H1 (cell line): ENCODE results near the gene ZNF618. TPM values are rescaled to one million over a fixed set of nuclear protein-coding genes. Genes with fewer than 3 reads are reported as not detected.

Source experiments
- CTCF ChIA-PET: fragments of 300-600 bp; sonication (Branson Sonifier 250); formaldehyde crosslinking; loops from one replicate; lab custom pipeline; 2021; ENCODE audit not compliant: partially characterized antibody; lab: Charles Lee
- POLR2A ChIA-PET: fragments of 300-600 bp; sonication (Branson Sonifier 250); formaldehyde crosslinking; loops from one replicate; lab custom pipeline; 2021; ENCODE audit warnings: inconsistent platforms; ENCODE audit not compliant: partially characterized antibody; lab: Charles Lee
- DNase-seq, 2 experiments: peaks; one replicate each; pipeline versions ENCODE4 v3.0.0 to v3.0.0-alpha.2; 2010 to 2022; ENCODE audit warnings: low spot score in 2 of 2, low read depth in 1 of 2, mixed read lengths in 1 of 2
- FAIRE-seq: peaks from 2 replicates; lab custom pipeline; 2011; peaks lifted over from hg19 to GRCh38; lab: Jason Lieb, UNC
- H2AFZ ChIP-seq: 2 replicates; pipeline ENCODE4 v1.8.1; 2012; ENCODE audit warnings: low read length, inconsistent platforms
- H2AK5ac ChIP-seq: 2 replicates; pipeline ENCODE4 v1.6.1; 2013; ENCODE audit warnings: low read depth, low read length
- H2BK120ac ChIP-seq: replicated peaks from 2 replicates; pipeline ENCODE3; 2013; ENCODE audit warnings: low read depth, low read length, inconsistent platforms
- H2BK12ac ChIP-seq: 2 replicates; pipeline ENCODE4 v1.6.1; 2013; ENCODE audit warnings: low read depth, low read length
- H2BK15ac ChIP-seq: 2 replicates; pipeline ENCODE4 v1.6.1; 2013; ENCODE audit warnings: low read length
- H2BK20ac ChIP-seq: 2 replicates; pipeline ENCODE4 v1.6.1; 2013; ENCODE audit warnings: low read length
- H2BK5ac ChIP-seq: 2 replicates; pipeline ENCODE4 v1.6.1; 2013; ENCODE audit warnings: low read depth, low read length
- H3K14ac ChIP-seq: 2 replicates; pipeline ENCODE4 v1.6.1; 2013; ENCODE audit warnings: inconsistent platforms; ENCODE audit not compliant: insufficient read length
- H3K18ac ChIP-seq: 2 replicates; pipeline ENCODE4 v1.6.1; 2013; ENCODE audit warnings: low read length; ENCODE audit errors: extremely low read depth
- H3K23ac ChIP-seq: 2 replicates; pipeline ENCODE4 v1.6.1; 2013; ENCODE audit warnings: inconsistent platforms; ENCODE audit not compliant: insufficient read length
- H3K23me2 ChIP-seq: 2 replicates; pipeline ENCODE4 v1.6.1; 2013; ENCODE audit warnings: low read depth, low read length
- H3K27ac ChIP-seq: 2 replicates; pipeline ENCODE4 v1.6.1; 2011; ENCODE audit warnings: low read depth, low read length, inconsistent platforms
- H3K27me3 ChIP-seq, 4 experiments: replicated peaks in 1 of 4; 1 replicate in 1 of 4; 2 replicates in 3 of 4; pipeline versions ENCODE4 v1.6.1 to v1.8.1; 2011 to 2013; ENCODE audit warnings: low read length in 3 of 4, mild to moderate bottlenecking in 3 of 4, inconsistent platforms in 2 of 4, mixed read lengths in 2 of 4, moderate library complexity in 1 of 4; ENCODE audit not compliant: control insufficient read depth in 3 of 4, insufficient read depth in 3 of 4; ENCODE audit errors: extremely low read depth in 1 of 4
- H3K36me3 ChIP-seq, 4 experiments: 2 replicates each; pipeline versions ENCODE4 v1.6.1 to v1.8.1; 2011 to 2013; ENCODE audit warnings: mild to moderate bottlenecking in 4 of 4, low read length in 3 of 4, moderate library complexity in 2 of 4, control low read depth in 1 of 4, inconsistent platforms in 1 of 4; ENCODE audit not compliant: insufficient read depth in 4 of 4, control insufficient read depth in 2 of 4
- H3K4ac ChIP-seq: replicated peaks from 2 replicates; pipeline ENCODE3; 2013; ENCODE audit warnings: low read length, low read depth, mixed read lengths, inconsistent platforms; ENCODE audit not compliant: insufficient read length
- H3K4me1 ChIP-seq, 4 experiments: replicated peaks in 1 of 4; 1 replicate in 1 of 4; 2 replicates in 3 of 4; pipeline versions ENCODE4 v1.6.1 to v1.8.1; 2011 to 2013; ENCODE audit warnings: low read length in 3 of 4, inconsistent platforms in 2 of 4, mixed read lengths in 1 of 4; ENCODE audit not compliant: insufficient read depth in 4 of 4, control insufficient read depth in 3 of 4
- H3K4me2 ChIP-seq, 2 experiments: 2 replicates each; pipeline versions ENCODE4 v1.6.1 to v1.8.1; 2011 to 2013; ENCODE audit warnings: low read depth in 2 of 2, low read length in 2 of 2, control low read depth in 1 of 2, inconsistent platforms in 1 of 2, mild to moderate bottlenecking in 1 of 2; ENCODE audit not compliant: insufficient read depth in 1 of 2
- H3K4me3 ChIP-seq, 4 experiments: fragments of 200-600, 300-600 bp in 1 of 4; sonication (generic), shearing (Covaris generic), sonication (Bioruptor Twin) in 1 of 4; 2 replicates each; pipeline versions ENCODE4 v1.5.1 to v1.8.1; 2011 to 2016; ENCODE audit warnings: low read length in 4 of 4, low read depth in 3 of 4, control low read depth in 2 of 4, inconsistent platforms in 2 of 4, mild to moderate bottlenecking in 2 of 4, mixed read lengths in 1 of 4, moderate library complexity in 1 of 4; ENCODE audit not compliant: insufficient read depth in 2 of 4; ENCODE audit errors: extremely low read depth in 1 of 4
- H3K56ac ChIP-seq: replicated peaks from 2 replicates; pipeline ENCODE3; 2013; ENCODE audit warnings: low read depth, mild to moderate bottlenecking, mixed read lengths, low read length, inconsistent platforms; ENCODE audit not compliant: insufficient read length
- H3K79me1 ChIP-seq: 2 replicates; pipeline ENCODE4 v1.6.1; 2013; ENCODE audit warnings: low read depth, low read length, control low read depth
- H3K79me2 ChIP-seq, 2 experiments: 2 replicates each; pipeline versions ENCODE4 v1.6.1 to v1.8.1; 2012 to 2013; ENCODE audit warnings: low read length in 2 of 2, mild to moderate bottlenecking in 2 of 2, inconsistent platforms in 1 of 2; ENCODE audit not compliant: insufficient read depth in 2 of 2, control insufficient read depth in 1 of 2
- H3K9ac ChIP-seq, 4 experiments: replicated peaks in 1 of 4; 1 replicate in 1 of 4; 2 replicates in 3 of 4; pipeline versions ENCODE4 v1.6.1 to v1.8.1; 2011 to 2013; ENCODE audit warnings: low read depth in 3 of 4, low read length in 3 of 4, control low read depth in 2 of 4, mild to moderate bottlenecking in 2 of 4, moderate library complexity in 2 of 4, inconsistent platforms in 1 of 4; ENCODE audit errors: extremely low read depth in 1 of 4
- H3K9me3 ChIP-seq, 2 experiments: 2 replicates each; pipeline versions ENCODE4 v1.6.1 to v1.8.1; 2012 to 2013; ENCODE audit warnings: mild to moderate bottlenecking in 2 of 2, moderate library complexity in 2 of 2, control low read depth in 1 of 2, inconsistent platforms in 1 of 2, low read depth in 1 of 2, low read length in 1 of 2, mixed read lengths in 1 of 2; ENCODE audit not compliant: insufficient read depth in 2 of 2
- H4K20me1 ChIP-seq, 2 experiments: replicated peaks in 1 of 2; 2 replicates each; pipeline versions ENCODE3 to v1.8.1; 2011 to 2013; ENCODE audit warnings: inconsistent platforms in 2 of 2, low read length in 2 of 2, mild to moderate bottlenecking in 1 of 2; ENCODE audit not compliant: insufficient read depth in 2 of 2, control insufficient read depth in 1 of 2
- H4K5ac ChIP-seq: 2 replicates; pipeline ENCODE4 v1.6.1; 2013; ENCODE audit warnings: low read length, low read depth, mixed read lengths, inconsistent platforms; ENCODE audit not compliant: insufficient read length
- H4K8ac ChIP-seq: 2 replicates; pipeline ENCODE4 v1.8.0; 2013; ENCODE audit warnings: mild to moderate bottlenecking, moderate library complexity, low read length, inconsistent platforms; ENCODE audit not compliant: insufficient read depth; ENCODE audit errors: extremely low read depth
- H4K91ac ChIP-seq: replicated peaks from 2 replicates; pipeline ENCODE3; 2013; ENCODE audit warnings: low read length, mixed read lengths, inconsistent platforms; ENCODE audit not compliant: insufficient read length
- BCL11A ChIP-seq, 2 experiments: IDR thresholded peaks; one replicate each; pipeline ENCODE4 v1.6.1; 2011; ENCODE audit warnings: low read depth in 2 of 2, low read length in 2 of 2, mild to moderate bottlenecking in 2 of 2
- CTCF ChIP-seq, 3 experiments: IDR thresholded peaks; 1 replicate in 2 of 3; 2 replicates in 1 of 3; pipeline versions ENCODE4 v1.5.1 to v1.6.1; 2011; ENCODE audit warnings: low read length in 3 of 3, mild to moderate bottlenecking in 3 of 3, inconsistent platforms in 2 of 3, low read depth in 1 of 3, moderate library complexity in 1 of 3; ENCODE audit not compliant: insufficient read depth in 1 of 3; ENCODE audit errors: control extremely low read depth in 1 of 3
- E2F6 ChIP-seq: IDR thresholded peaks from 2 replicates; pipeline ENCODE4 v1.6.1; 2012; ENCODE audit warnings: inconsistent platforms
- JUND ChIP-seq: IDR thresholded peaks from 2 replicates; pipeline ENCODE4 v1.6.1; 2011; ENCODE audit warnings: mild to moderate bottlenecking, improper control_type of control experiment, low read length
- POLR2AphosphoS5 ChIP-seq: IDR thresholded peaks from 2 replicates; pipeline ENCODE4 v1.6.1; 2011; ENCODE audit warnings: low read depth, low read length
- RBBP5 ChIP-seq: IDR thresholded peaks from 2 replicates; pipeline ENCODE4 v1.7.1; 2012; ENCODE audit warnings: low read depth, mild to moderate bottlenecking, inconsistent platforms, low read length, moderate library complexity, borderline replicate concordance
- WGBS, 2 experiments: shearing (Covaris generic) in 1 of 2; methylation state at CpG; one replicate each; pipeline versions ENCODE4 v1.1.6 to v1.1.7; 2013 to 2015; ENCODE audit warnings: low lambda C conversion rate in 2 of 2, mixed read lengths in 2 of 2, inconsistent platforms in 1 of 2, low coverage in 1 of 2, missing lambda C conversion rate in 1 of 2; ENCODE audit not compliant: insufficient replicate concordance in 2 of 2, insufficient coverage in 1 of 2, insufficient read length in 1 of 2; ENCODE audit errors: extremely low coverage in 1 of 2, missing lambda C conversion rate in 1 of 2; 5-methylcytosine and 5-hydroxymethylcytosine counted together
- polyA plus RNA-seq, 7 experiments: library from polyadenylated mRNA; depleted of rRNA in 3 of 7; stranded (reverse) in 5 of 7; unstranded in 2 of 7; fragments of >200 nt in 5 of 7; fragments of 200-250 nt in 2 of 7; gene quantifications; 1 replicate in 5 of 7; 2 replicates in 1 of 7; 4 replicates in 1 of 7; pipeline versions ENCODE4 v1.2.1 to v1.2.3, GENCODE V29; 2011 to 2013; ENCODE audit warnings: missing spikeins in 2 of 7, mixed read lengths in 2 of 7
- total RNA-seq: library from RNA; stranded (reverse); fragmentation: NEBNext Ultra II Directional; extraction: Animal tissue kit (Norgen Biotek cat#: 25700); gene quantifications from 2 replicates; pipeline ENCODE4 v1.2.1, GENCODE V29; 2021

Gene ZNF618
- total and polyA plus RNA-seq, 2 of the 8 experiments (the other 6 are each of a cell fraction or from before 2014, with no cell fraction given) = 9.6 to 28.5 TPM

DNA sequence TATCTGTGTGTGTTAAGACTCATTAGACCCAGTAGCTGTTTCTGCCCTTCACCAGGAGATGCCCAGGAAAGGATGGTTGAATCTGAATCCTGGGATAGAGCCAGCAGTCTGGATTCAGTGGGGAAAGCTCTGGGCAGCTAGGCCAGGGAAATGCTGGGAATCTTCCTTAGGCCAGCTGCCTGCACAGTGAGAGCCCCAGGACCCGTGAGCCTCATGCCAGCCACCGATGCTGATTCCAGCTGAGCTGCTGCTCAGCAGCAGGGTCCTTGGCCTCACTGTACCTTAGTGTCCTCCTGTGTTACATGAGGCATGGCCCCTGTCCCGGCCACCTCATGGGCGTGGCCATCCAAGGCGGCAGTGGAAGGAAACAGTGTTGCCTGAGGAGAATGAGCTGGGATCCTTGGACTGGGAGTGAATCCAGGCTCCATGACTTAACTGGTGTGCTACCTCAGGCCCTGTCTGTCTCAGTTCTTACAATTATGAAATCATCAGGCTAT lies 114.9 kb downstream of the ZNF618 start:
- no peak overlapping the region for H3K4me3 ChIP-seq
- H3K79me2 ChIP-seq = no peaks in the 10 kb centered on the region
- H2BK15ac ChIP-seq = no peak overlapping the region
- no peak overlapping the region for H3K14ac ChIP-seq
- H4K8ac ChIP-seq = no peak overlapping the region
- no peak overlapping the region for H3K9ac ChIP-seq
- H3K27ac ChIP-seq = no peak overlapping the region
- FAIRE-seq = no peak
- H2BK5ac ChIP-seq = no peak overlapping the region
- POLR2A ChIA-PET = interaction anchor here (1.0 kb wide), 1 partner anchor 11 kb away, joined by 3 read pairs; no protein-coding TSS in a partner anchor
- H3K4me1 ChIP-seq = no peaks in the 10 kb centered on the region
- H3K23ac ChIP-seq = no peak overlapping the region
- no peak overlapping the region for H2BK12ac ChIP-seq
- CTCF ChIA-PET = interaction anchor here (1.1 to 2.4 kb wide), 6 partner anchors 8 to 115 kb away, joined by 3 to 13 read pairs (median 4); partner anchors contain the start of gene ZNF618
- no peaks in the 10 kb centered on the region for H3K27me3 ChIP-seq
- DNase-seq = no peak
- peaks cover 0 to 4% of the 10 kb centered on the region in 2 experiments for H4K20me1 ChIP-seq
- WGBS, 2 experiments = 94% methylated on average over 5 of the region's 5 CpGs; no CpG with 5 or more reads in 1 of the 2 experiments
- no peaks in the 10 kb centered on the region for H3K23me2 ChIP-seq
- no peak overlapping the region for H3K4me2 ChIP-seq
- H3K18ac ChIP-seq = no peak overlapping the region
- no peak overlapping the region for H2AFZ ChIP-seq
- H3K4ac ChIP-seq = no peak overlapping the region
- TF ChIP-seq BCL11A (IDR thresholded peaks at IDR 0.05; ENCODE audit: low read depth in 2 of 2, low read length in 2 of 2) (no peak), RBBP5 (no peak), POLR2AphosphoS5 (no peak), JUND (no peak), E2F6 (no peak), CTCF (IDR thresholded peaks at IDR 0.05; ENCODE audit: control extremely low read depth in 1 of 3, insufficient read depth in 1 of 3, low read depth in 1 of 3, low read length in 3 of 3) (no peak)
- no peak overlapping the region for H4K5ac ChIP-seq
- H2BK120ac ChIP-seq = no peak overlapping the region
- no peak overlapping the region for H2AK5ac ChIP-seq
- H4K91ac ChIP-seq = no peak overlapping the region
- no peak overlapping the region for H2BK20ac ChIP-seq
- peaks cover 0 to 8% (median 4%) of the 10 kb centered on the region in 4 experiments; a peak in 2 of 8 replicates for H3K36me3 ChIP-seq
- no peaks in the 10 kb centered on the region for H3K9me3 ChIP-seq
- 0 out of 2 replicates have a peak, but pooled peaks cover 3% of the 10 kb centered on the region for H3K79me1 ChIP-seq
- H3K56ac ChIP-seq = no peak overlapping the region
